KMS-11 (cell line): ENCODE data around the gene STARD4.

Source experiments
- H2AFZ ChIP-seq: fragments of 200-600 bp; sonication (generic); 2 replicates; pipeline ENCODE4 v1.6.1; 2016; ENCODE audit warnings: antibody characterized with exemption, mixed run types, low read depth
- H3K27ac ChIP-seq: fragments of 200-600 bp; sonication (generic); 2 replicates; pipeline ENCODE4 v1.6.1; 2016; ENCODE audit warnings: mild to moderate bottlenecking, mixed run types
- H3K27me3 ChIP-seq: fragments of 200-600 bp; sonication (generic); 2 replicates; pipeline ENCODE4 v1.6.1; 2017; ENCODE audit warnings: mild to moderate bottlenecking, low read depth, mixed run types, moderate library complexity; ENCODE audit not compliant: insufficient read depth
- H3K36me3 ChIP-seq: fragments of 200-600 bp; sonication (generic); 2 replicates; pipeline ENCODE4 v1.6.1; 2017; ENCODE audit warnings: mild to moderate bottlenecking, mixed run types; ENCODE audit not compliant: insufficient read depth
- H3K4me1 ChIP-seq: fragments of 200-600 bp; sonication (generic); 2 replicates; pipeline ENCODE4 v1.6.1; 2016; ENCODE audit warnings: mild to moderate bottlenecking, low read depth, mixed run types; ENCODE audit not compliant: poor library complexity, severe bottlenecking
- H3K4me2 ChIP-seq: fragments of 200-600 bp; sonication (generic); 2 replicates; pipeline ENCODE4 v1.7.0; 2016; ENCODE audit warnings: mild to moderate bottlenecking, mixed run types
- H3K4me3 ChIP-seq: fragments of 200-600 bp; sonication (generic); IDR thresholded peaks from 2 replicates; pipeline ENCODE4 v1.6.1; 2017; ENCODE audit warnings: low read depth, low read length, mixed read lengths; ENCODE audit not compliant: insufficient read depth
- H3K79me2 ChIP-seq: fragments of 200-600 bp; sonication (generic); 2 replicates; pipeline ENCODE4 v1.6.1; 2016; ENCODE audit warnings: low read depth, mixed run types; ENCODE audit not compliant: insufficient read depth
- H3K9ac ChIP-seq: fragments of 200-600 bp; sonication (generic); 2 replicates; pipeline ENCODE4 v1.6.1; 2016; ENCODE audit warnings: mild to moderate bottlenecking, mixed run types
- H4K20me1 ChIP-seq: fragments of 200-600 bp; sonication (generic); 2 replicates; pipeline ENCODE4 v1.6.1; 2016; ENCODE audit warnings: mild to moderate bottlenecking, mixed run types; ENCODE audit not compliant: insufficient read depth
- CTCF ChIP-seq: fragments of 200-600 bp; sonication (generic); conservative IDR thresholded peaks from 2 replicates; pipeline ENCODE4 v1.6.1; 2017; ENCODE audit warnings: low read depth, mild to moderate bottlenecking, antibody characterized with exemption, low read length, moderate library complexity, mixed read lengths

The STARD4 gene

GRCh38 chr5:111511831-111512374 lies 432 bp downstream of the STARD4 start:
- H3K79me2 ChIP-seq, result 0 out of 2 replicates have a peak, but pooled peaks cover 14% of the 10 kb centered on the region
- peak overlapping the region; percentile 59 for H3K27ac ChIP-seq

GRCh38 chr5:111511174-111511830 lies 1.0 kb downstream of the STARD4 start:
- no peak for TF ChIP-seq CTCF
- H2AFZ ChIP-seq, result peak overlapping the region; percentile 95
- H3K79me2 ChIP-seq, result 0 out of 2 replicates have a peak, but pooled peaks cover 14% of the 10 kb centered on the region
- peak overlapping the region; percentile 76; the same call in 1 of the 2 replicates for H3K9ac ChIP-seq
- no peaks in the 10 kb centered on the region for H3K36me3 ChIP-seq
- H3K27ac ChIP-seq, result no peak overlapping the region
- H3K4me3 ChIP-seq, result no peak overlapping the region
- peaks cover 20% of the 10 kb centered on the region for H3K4me1 ChIP-seq
- peak overlapping the region; percentile 58 for H3K4me2 ChIP-seq
- H4K20me1 ChIP-seq, result no peaks in the 10 kb centered on the region
- no peaks in the 10 kb centered on the region for H3K27me3 ChIP-seq

More at GRCh38 chr5:111511831-111512374, 432 bp downstream of the STARD4 start:
- Histone ChIP-seq H3K4me3 (no peak overlapping the region), H3K4me2 (peak overlapping the region; percentile 58), H4K20me1 (no peaks in the 10 kb centered on the region), H3K4me1 (peaks cover 20% of the 10 kb centered on the region), H2AFZ (peak overlapping the region; percentile 95), H3K9ac (peak overlapping the region; percentile 76), H3K27me3 (no peaks in the 10 kb centered on the region), H3K36me3 (no peaks in the 10 kb centered on the region)
- no peak for TF ChIP-seq CTCF

GRCh38 chr5:111509119-111509518 lies 3.2 kb downstream of the STARD4 start:
- H3K4me3 ChIP-seq, result no peak overlapping the region
- H3K27ac ChIP-seq, result no peak overlapping the region
- H3K36me3 ChIP-seq, result no peaks in the 10 kb centered on the region
- peaks cover 20% of the 10 kb centered on the region for H3K4me1 ChIP-seq
- no peak overlapping the region for H3K9ac ChIP-seq
- 0 out of 2 replicates have a peak, but pooled peaks cover 14% of the 10 kb centered on the region for H3K79me2 ChIP-seq
- no peaks in the 10 kb centered on the region for H4K20me1 ChIP-seq
- H2AFZ ChIP-seq, result no peak overlapping the region
- no peak for TF ChIP-seq CTCF
- H3K27me3 ChIP-seq, result no peaks in the 10 kb centered on the region
- H3K4me2 ChIP-seq, result no peak overlapping the region

- no peak for TF ChIP-seq CTCF
- Histone ChIP-seq H3K36me3 (no peaks in the 10 kb centered on the region), H3K4me2 (no peak overlapping the region), H3K27ac (no peak overlapping the region), H3K27me3 (no peaks in the 10 kb centered on the region), H3K4me1 (peaks cover 20% of the 10 kb centered on the region), H3K9ac (no peak overlapping the region), H3K79me2 (0 out of 2 replicates have a peak, but pooled peaks cover 14% of the 10 kb centered on the region), H4K20me1 (no peaks in the 10 kb centered on the region), H3K4me3 (no peak overlapping the region), H2AFZ (no peak overlapping the region)
These were observed 5.1 kb downstream of the STARD4 start for GRCh38 chr5:111507276-111507675.
